Sigmoid colon (tissue), 7 donors: ENCODE results near the gene ACTN2. TPM values are rescaled to one million over a fixed set of nuclear protein-coding genes. Genes with fewer than 3 reads are reported as not detected.

ENCODE experiments used
- DNase-seq: peaks from one replicate; pipeline ENCODE4 v3.0.0-alpha.2; 2019
- H3K27ac ChIP-seq, 4 donors: fragments of 200-600 bp; sonication (generic); one replicate each; pipeline ENCODE4 v1.5.1; 2016 to 2019; ENCODE audit warnings: mild to moderate bottlenecking in 1 of 4
- H3K27me3 ChIP-seq, 3 donors: fragments of 200-600 bp; sonication (generic); one replicate each; pipeline ENCODE4 v1.5.1; 2019; ENCODE audit warnings: mild to moderate bottlenecking in 1 of 3
- H3K36me3 ChIP-seq, 4 donors: fragments of 200-600 bp; sonication (generic); one replicate each; pipeline ENCODE4 v1.5.1; 2016 to 2019
- H3K4me1 ChIP-seq, 4 donors: fragments of 200-600 bp; sonication (generic); one replicate each; pipeline ENCODE4 v1.5.1; 2017 to 2019
- H3K4me3 ChIP-seq, 4 donors: fragments of 200-600 bp; sonication (generic); one replicate each; pipeline ENCODE4 v1.5.1; 2017 to 2019; ENCODE audit warnings: mild to moderate bottlenecking in 2 of 4, moderate library complexity in 1 of 4
- H3K9me3 ChIP-seq, 4 donors: fragments of 200-600 bp in 3 of 4; sonication (generic) in 3 of 4; one replicate each; pipeline versions ENCODE4 v1.5.1 to v1.6.1; 2013 to 2019
- EP300 ChIP-seq, 4 donors: sonication (generic); formaldehyde crosslinking; IDR thresholded peaks; one replicate each; pipeline ENCODE4 v1.6.1; 2017; ENCODE audit warnings: antibody characterized with exemption in 4 of 4
- POLR2A ChIP-seq, 2 donors: fragments of 450-650 bp; IDR thresholded peaks; one replicate each; pipeline ENCODE4 v1.6.1; 2016; ENCODE audit warnings: antibody characterized with exemption in 2 of 2, mild to moderate bottlenecking in 2 of 2, moderate library complexity in 2 of 2
- POLR2AphosphoS5 ChIP-seq, 4 donors: sonication (generic); formaldehyde crosslinking; IDR thresholded peaks; one replicate each; pipeline ENCODE4 v1.6.1; 2017; ENCODE audit warnings: antibody characterized with exemption in 4 of 4
- WGBS, 2 donors: extraction: QIAGEN DNeasy Blood & Tissue Kit; methylation state at CpG; one replicate each; pipeline ENCODE4 v1.1.7; 2013; 5-methylcytosine and 5-hydroxymethylcytosine counted together
- intact Hi-C: fragments of 100-400 bp; cut with DNase I; formaldehyde crosslinking; loops from one replicate; pipeline ENCODE4 v1.15.1; 2023
- polyA plus RNA-seq, 3 donors: library from polyadenylated mRNA; stranded (reverse); fragments of 200-250 nt; gene quantifications; one replicate each; pipeline ENCODE4 v1.2.3, GENCODE V29; 2013
- total RNA-seq, 4 donors: library from RNA; depleted of rRNA; stranded (reverse); fragments of >200 nt; gene quantifications; one replicate each; pipeline ENCODE4 v1.1.0, GENCODE V29; 2016
- TF ChIP-seq, protein P1 (sequence below), 4 experiments: fragments of 450-650 bp in 3 of 4; fragments of 200-600 bp in 1 of 4; IDR thresholded peaks; one replicate each; pipeline ENCODE4 v1.5.1; 2016 to 2019; ENCODE audit warnings: antibody characterized with exemption in 4 of 4, mild to moderate bottlenecking in 3 of 4, moderate library complexity in 2 of 4
- donor health status: healthy with polysubstance abuse.
- donor health status: Bipolar disorder and iron deficiency.
- donor health status: healthy.

The ACTN2 gene
- total and polyA plus RNA-seq, 7 donors = 0.36 to 1.8 (median 0.91) TPM; not detected in 1

DNA sequence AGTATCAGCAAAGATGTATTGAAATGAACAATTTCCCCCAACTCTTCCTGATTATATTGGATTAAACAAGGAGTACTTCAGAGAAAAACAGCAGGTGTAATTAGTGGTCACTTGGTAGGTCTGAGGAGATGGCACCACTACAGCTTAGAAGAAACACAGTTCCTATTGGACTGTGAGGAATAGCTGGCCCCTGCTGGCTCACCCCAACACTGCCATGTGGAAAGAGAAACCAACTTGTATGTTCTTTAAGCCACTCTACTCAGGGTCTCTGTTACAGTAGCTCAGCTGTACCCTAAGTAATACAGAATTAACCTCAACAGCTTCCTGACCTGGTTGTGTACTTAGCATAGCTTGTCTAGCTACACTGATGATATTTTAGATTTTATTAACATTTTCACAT is 82.3 kb downstream of the ACTN2 start:
- peaks cover 0 to 4% (median 0%) of the 10 kb centered on the region in 3 donors for H3K27me3 ChIP-seq
- H3K4me3 ChIP-seq = no peak overlapping the region
- intact Hi-C loops = no loop called here
- no peak overlapping the region for H3K27ac ChIP-seq
- H3K36me3 ChIP-seq = no peaks in the 10 kb centered on the region
- H3K4me1 ChIP-seq = no peaks in the 10 kb centered on the region
- TF ChIP-seq, protein P1, sequence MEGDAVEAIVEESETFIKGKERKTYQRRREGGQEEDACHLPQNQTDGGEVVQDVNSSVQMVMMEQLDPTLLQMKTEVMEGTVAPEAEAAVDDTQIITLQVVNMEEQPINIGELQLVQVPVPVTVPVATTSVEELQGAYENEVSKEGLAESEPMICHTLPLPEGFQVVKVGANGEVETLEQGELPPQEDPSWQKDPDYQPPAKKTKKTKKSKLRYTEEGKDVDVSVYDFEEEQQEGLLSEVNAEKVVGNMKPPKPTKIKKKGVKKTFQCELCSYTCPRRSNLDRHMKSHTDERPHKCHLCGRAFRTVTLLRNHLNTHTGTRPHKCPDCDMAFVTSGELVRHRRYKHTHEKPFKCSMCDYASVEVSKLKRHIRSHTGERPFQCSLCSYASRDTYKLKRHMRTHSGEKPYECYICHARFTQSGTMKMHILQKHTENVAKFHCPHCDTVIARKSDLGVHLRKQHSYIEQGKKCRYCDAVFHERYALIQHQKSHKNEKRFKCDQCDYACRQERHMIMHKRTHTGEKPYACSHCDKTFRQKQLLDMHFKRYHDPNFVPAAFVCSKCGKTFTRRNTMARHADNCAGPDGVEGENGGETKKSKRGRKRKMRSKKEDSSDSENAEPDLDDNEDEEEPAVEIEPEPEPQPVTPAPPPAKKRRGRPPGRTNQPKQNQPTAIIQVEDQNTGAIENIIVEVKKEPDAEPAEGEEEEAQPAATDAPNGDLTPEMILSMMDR (IDR thresholded peaks at IDR 0.05) = no peak
- TF ChIP-seq POLR2A (IDR thresholded peaks at IDR 0.05) = no peak
- TF ChIP-seq POLR2AphosphoS5 (IDR thresholded peaks at IDR 0.05) = no peak
- no peak for TF ChIP-seq EP300 (IDR thresholded peaks at IDR 0.05)
- no peak for DNase-seq
- no peaks in the 10 kb centered on the region for H3K9me3 ChIP-seq

- 76% methylated on average over 3 of the region's 3 CpGs for WGBS, 2 donors
- no peaks in the 10 kb centered on the region for H3K36me3 ChIP-seq
- no peak overlapping the region for H3K27ac ChIP-seq
- H3K4me1 ChIP-seq = no peaks in the 10 kb centered on the region
- TF ChIP-seq, protein P1 (IDR thresholded peaks at IDR 0.05) = no peak
- TF ChIP-seq POLR2A (IDR thresholded peaks at IDR 0.05) (no peak), POLR2AphosphoS5 (IDR thresholded peaks at IDR 0.05) (no peak), EP300 (IDR thresholded peaks at IDR 0.05) (no peak)
- intact Hi-C loops = no loop called here
- peaks cover 0 to 4% (median 0%) of the 10 kb centered on the region in 3 donors for H3K27me3 ChIP-seq
- no peak for DNase-seq
- no peak overlapping the region for H3K4me3 ChIP-seq
- H3K9me3 ChIP-seq = peaks cover 0 to 2% (median 0%) of the 10 kb centered on the region in 4 donors
Observed at GRCh38 chr1:236773919-236774318, 87.6 kb downstream of the ACTN2 start.

GRCh38 chr1:236774926-236775325 is 88.6 kb downstream of the ACTN2 start:
- 46 to 66% methylated on average over 3 of the region's 3 CpGs for WGBS, 2 donors
- Histone ChIP-seq H3K4me1 (no peaks in the 10 kb centered on the region), H3K27ac (no peak overlapping the region), H3K27me3 (peaks cover 0 to 4% (median 0%) of the 10 kb centered on the region in 3 donors), H3K4me3 (no peak overlapping the region), H3K9me3 (peaks cover 0 to 7% (median 3%) of the 10 kb centered on the region in 4 donors), H3K36me3 (no peaks in the 10 kb centered on the region)
- TF ChIP-seq POLR2A (IDR thresholded peaks at IDR 0.05) = no peak
- no peak for TF ChIP-seq EP300 (IDR thresholded peaks at IDR 0.05)
- TF ChIP-seq, protein P1 (IDR thresholded peaks at IDR 0.05) = no peak
- TF ChIP-seq POLR2AphosphoS5 (IDR thresholded peaks at IDR 0.05) = no peak
- intact Hi-C loops = no loop called here
- no peak for DNase-seq

DNA sequence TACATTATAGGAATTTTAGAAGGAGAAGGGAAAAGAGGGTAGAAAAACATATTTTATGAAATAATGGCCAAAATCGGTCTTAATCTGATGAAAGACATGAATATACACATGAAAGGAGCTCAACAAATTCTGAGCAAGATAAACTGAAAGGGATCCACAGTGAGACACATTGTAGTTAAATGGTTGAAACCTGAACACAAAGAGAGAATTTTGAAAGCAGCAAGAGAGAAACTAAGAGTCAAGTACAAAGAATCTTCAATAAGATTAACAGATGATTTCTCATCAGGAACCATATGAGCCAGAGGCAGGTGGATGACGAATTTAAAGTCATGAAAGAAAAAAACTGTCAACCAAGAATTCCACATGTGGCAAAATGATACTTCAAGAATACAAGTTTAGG is 93.0 kb downstream of the ACTN2 start:
- Histone ChIP-seq H3K27ac (no peak overlapping the region), H3K4me1 (no peaks in the 10 kb centered on the region), H3K4me3 (no peak overlapping the region), H3K36me3 (no peaks in the 10 kb centered on the region), H3K27me3 (no peaks in the 10 kb centered on the region), H3K9me3 (peaks cover 0 to 7% (median 3%) of the 10 kb centered on the region in 4 donors)
- intact Hi-C loops = no loop called here
- 85 to 86% methylated on average over 2 of the region's 2 CpGs for WGBS, 2 donors
- DNase-seq = no peak
- TF ChIP-seq POLR2A (IDR thresholded peaks at IDR 0.05) = no peak
- TF ChIP-seq EP300 (IDR thresholded peaks at IDR 0.05) = no peak
- TF ChIP-seq POLR2AphosphoS5 (IDR thresholded peaks at IDR 0.05) = no peak
- TF ChIP-seq, protein P1 (IDR thresholded peaks at IDR 0.05) = no peak

GRCh38 chr1:236785477-236785876 is 99.2 kb downstream of the ACTN2 start:
- no peaks in the 10 kb centered on the region for H3K36me3 ChIP-seq
- H3K27ac ChIP-seq = no peak overlapping the region
- no peaks in the 10 kb centered on the region for H3K9me3 ChIP-seq
- no peak overlapping the region for H3K4me3 ChIP-seq
- TF ChIP-seq POLR2A (IDR thresholded peaks at IDR 0.05) (no peak), POLR2AphosphoS5 (IDR thresholded peaks at IDR 0.05) (no peak), EP300 (IDR thresholded peaks at IDR 0.05) (no peak)
- TF ChIP-seq, protein P1 (IDR thresholded peaks at IDR 0.05) = no peak
- intact Hi-C loops = no loop called here
- H3K27me3 ChIP-seq = no peaks in the 10 kb centered on the region
- H3K4me1 ChIP-seq = no peaks in the 10 kb centered on the region
- 77 to 78% methylated on average over 2 of the region's 2 CpGs for WGBS, 2 donors
- no peak for DNase-seq
